Epithelial cell of esophagus (primary cell): Measurements from ENCODE around the gene LGALS9B.
"Not testable (repeated sequence)": the region's sequence is repeated elsewhere in the genome, so short reads cannot be mapped to it uniquely, and the experiment has no call there.

Experiments used
- DNase-seq: peaks from one replicate; pipeline ENCODE4 v3.0.0; 2010; ENCODE audit warnings: low read depth
- H3K4me3 ChIP-seq: 2 replicates; pipeline ENCODE4 v1.5.1; 2011; ENCODE audit warnings: mild to moderate bottlenecking, low read length, control low read depth

LGALS9B gene

GRCh38 chr17:20469946-20470345 is 2.6 kb upstream of the LGALS9B start:
- not testable (repeated sequence) for H3K4me3 ChIP-seq, DNase-seq

GRCh38 chr17:20469107-20469506 is 1.8 kb upstream of the LGALS9B start:
- H3K4me3 ChIP-seq, DNase-seq: not testable (repeated sequence)

GRCh38 chr17:20466999-20467398 is 340 bp downstream of the LGALS9B start:
- peak; percentile 60 for DNase-seq
- not testable (repeated sequence) for H3K4me3 ChIP-seq

GRCh38 chr17:20466553-20466952 is 786 bp downstream of the LGALS9B start:
- H3K4me3 ChIP-seq, DNase-seq: not testable (repeated sequence)

- not testable (repeated sequence) for H3K4me3 ChIP-seq, DNase-seq
These were observed 1.8 kb downstream of the LGALS9B start for GRCh38 chr17:20465535-20465934.

- DNase-seq: peak; percentile 14
- H3K4me3 ChIP-seq: not testable (repeated sequence)
These were observed 2.4 kb downstream of the LGALS9B start for GRCh38 chr17:20464854-20465414.

GRCh38 chr17:20462158-20462557 is 5.2 kb downstream of the LGALS9B start:
- not testable (repeated sequence) for H3K4me3 ChIP-seq, DNase-seq

GRCh38 chr17:20457848-20458381 is 9.4 kb downstream of the LGALS9B start:
- not testable (repeated sequence) for DNase-seq, H3K4me3 ChIP-seq

GRCh38 chr17:20455106-20455505 is 12.2 kb downstream of the LGALS9B start:
- H3K4me3 ChIP-seq, DNase-seq: not testable (repeated sequence)

GRCh38 chr17:20453820-20454434 is 13.4 kb downstream of the LGALS9B start:
- H3K4me3 ChIP-seq: not testable (repeated sequence)

GRCh38 chr17:20450852-20451251 is 16.5 kb downstream of the LGALS9B start:
- DNase-seq: peak; percentile 0

More at GRCh38 chr17:20453820-20454434, 13.4 kb downstream of the LGALS9B start:
- DNase-seq: not testable (repeated sequence)

GRCh38 chr17:20447534-20448321 is 19.6 kb downstream of the LGALS9B start:
- not testable (repeated sequence) for H3K4me3 ChIP-seq, DNase-seq

More at GRCh38 chr17:20450852-20451251, 16.5 kb downstream of the LGALS9B start:
- not testable (repeated sequence) for H3K4me3 ChIP-seq

GRCh38 chr17:20446895-20447294 is 20.4 kb downstream of the LGALS9B start:
- not testable (repeated sequence) for H3K4me3 ChIP-seq, DNase-seq

GRCh38 chr17:20444581-20445236 is 22.6 kb downstream of the LGALS9B start:
- DNase-seq, H3K4me3 ChIP-seq: not testable (repeated sequence)

- H3K4me3 ChIP-seq, DNase-seq: not testable (repeated sequence)
These were observed 23.2 kb downstream of the LGALS9B start for GRCh38 chr17:20444173-20444572.

- DNase-seq: not testable (repeated sequence)
These were observed 23.7 kb downstream of the LGALS9B start for GRCh38 chr17:20443632-20444031.

GRCh38 chr17:20440665-20441064 is 26.7 kb downstream of the LGALS9B start:
- H3K4me3 ChIP-seq: not testable (repeated sequence)
- peak; percentile 35 for DNase-seq

More at GRCh38 chr17:20443632-20444031, 23.7 kb downstream of the LGALS9B start:
- not testable (repeated sequence) for H3K4me3 ChIP-seq

GRCh38 chr17:20435166-20435565 is 32.2 kb downstream of the LGALS9B start:
- not testable (repeated sequence) for H3K4me3 ChIP-seq, DNase-seq

GRCh38 chr17:20433382-20433781 is 34.0 kb downstream of the LGALS9B start:
- not testable (repeated sequence) for H3K4me3 ChIP-seq, DNase-seq
